Upper lobe of left lung (tissue), 6 donors: ENCODE results near the gene CCT5. TPM values are rescaled to one million over a fixed set of nuclear protein-coding genes. Genes with fewer than 3 reads are reported as not detected.
"Not testable (repeated sequence)": the region's sequence is repeated elsewhere in the genome, so short reads cannot be mapped to it uniquely, and the experiment has no call there.

ENCODE experiments used
- ATAC-seq, 2 donors: fragments of 200-7000 bp; cut with Tn5 transposase; one replicate each; pipeline ENCODE4 v1.9.1; 2022; ENCODE audit warnings: mild to moderate bottlenecking in 2 of 2, moderate library complexity in 2 of 2; ENCODE audit not compliant: low FRiP score in 2 of 2
- DNase-seq, 2 donors: peaks; one replicate each; pipeline ENCODE4 v3.0.0-alpha.2; 2019 to 2020
- H3K27ac ChIP-seq, 4 donors: fragments of 200-600 bp; sonication (generic); one replicate each; pipeline ENCODE4 v1.5.1; 2016 to 2019
- H3K27me3 ChIP-seq, 4 donors: fragments of 200-600 bp; sonication (generic); one replicate each; pipeline ENCODE4 v1.5.1; 2017 to 2019
- H3K36me3 ChIP-seq, 4 donors: fragments of 200-600 bp; sonication (generic); one replicate each; pipeline ENCODE4 v1.5.1; 2016 to 2019
- H3K4me1 ChIP-seq, 4 donors: fragments of 200-600 bp; sonication (generic); one replicate each; pipeline ENCODE4 v1.5.1; 2018 to 2019
- H3K4me3 ChIP-seq, 4 donors: fragments of 200-600 bp; sonication (generic); one replicate each; pipeline ENCODE4 v1.5.1; 2017 to 2019; ENCODE audit warnings: mild to moderate bottlenecking in 2 of 4, moderate library complexity in 1 of 4
- H3K9me3 ChIP-seq, 4 donors: fragments of 200-600 bp; sonication (generic); one replicate each; pipeline ENCODE4 v1.5.1; 2018 to 2019
- EP300 ChIP-seq, 4 donors: sonication (generic); formaldehyde crosslinking; IDR thresholded peaks; one replicate each; pipeline ENCODE4 v1.5.1; 2017; ENCODE audit warnings: antibody characterized with exemption in 4 of 4, control low read depth in 2 of 4
- POLR2A ChIP-seq, 4 donors: fragments of 450-650 bp; IDR thresholded peaks; one replicate each; pipeline ENCODE4 v1.5.1; 2016 to 2017; ENCODE audit warnings: antibody characterized with exemption in 4 of 4, mild to moderate bottlenecking in 2 of 4
- POLR2AphosphoS5 ChIP-seq, 2 donors: sonication (generic); formaldehyde crosslinking; IDR thresholded peaks; one replicate each; pipeline ENCODE4 v1.5.1; 2017; ENCODE audit warnings: antibody characterized with exemption in 2 of 2
- WGBS, 2 donors: methylation state at CpG; one replicate each; pipeline ENCODE4 v1.1.5; 2017 to 2018; 5-methylcytosine and 5-hydroxymethylcytosine counted together
- total RNA-seq, 6 donors: library from RNA; depleted of rRNA in 4 of 6; stranded (reverse); fragments of >200 nt in 4 of 6; gene quantifications; one replicate each; pipeline versions ENCODE4 v1.1.0 to v1.2.1, GENCODE V29; 2016 to 2021
- TF ChIP-seq, protein P1 (sequence below), 6 experiments: fragments of 450-650 bp in 4 of 6; fragments of 200-600 bp in 2 of 6; sonication (generic) in 2 of 6; IDR thresholded peaks; one replicate each; pipeline ENCODE4 v1.5.1; 2016 to 2019; ENCODE audit warnings: antibody characterized with exemption in 6 of 6
- donor health status: DM: no; HTN: no; CAD: no; lungs with moderate emphysema.
- donor health status: DM: no; HTN: yes; CAD: no; lungs with severe emphysema.

CCT5 gene
- total RNA-seq, 6 donors from 2014 or later = 33.5 to 191 (median 103) TPM

DNA sequence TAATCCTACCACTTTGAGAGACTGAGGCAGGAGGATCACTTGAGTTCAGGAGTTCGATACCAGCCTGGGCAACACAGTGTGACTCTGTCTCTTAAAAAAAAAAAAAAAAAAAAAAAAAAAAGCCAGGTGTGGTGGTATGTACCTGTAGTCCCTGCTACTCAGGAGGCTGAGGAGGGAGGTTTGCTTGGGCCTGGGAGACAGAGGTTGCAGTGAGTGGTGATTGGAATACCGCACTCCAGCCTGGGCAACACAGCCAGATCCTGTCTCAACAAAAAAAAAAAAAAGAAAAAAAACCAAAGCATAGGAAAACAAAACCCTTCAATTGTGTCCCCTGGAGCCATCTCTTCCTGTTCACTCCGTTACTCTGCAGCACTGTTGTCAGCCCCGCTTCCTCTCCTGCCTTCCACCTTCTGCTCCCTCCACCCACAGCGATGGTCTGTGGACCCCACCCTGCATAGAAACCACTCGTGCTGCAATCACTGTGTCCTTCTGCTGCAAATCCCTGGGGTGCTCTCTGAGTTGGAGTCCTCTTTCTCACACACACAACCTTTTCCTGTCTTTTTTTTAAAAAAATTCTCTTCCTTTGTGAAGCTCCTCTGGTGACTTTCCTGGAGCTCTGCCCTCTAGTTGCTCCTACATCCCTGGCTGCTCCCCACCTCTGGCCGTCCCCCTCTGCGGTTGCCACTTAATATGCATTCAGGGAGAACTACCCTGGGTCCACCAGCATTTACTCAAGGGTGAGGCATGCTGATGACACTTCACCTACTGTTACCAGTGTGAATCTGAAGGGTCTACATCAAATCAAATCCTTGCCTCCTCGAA is 22.2 kb downstream of the CCT5 start:
- no peak overlapping the region for H3K4me3 ChIP-seq
- H3K4me1 ChIP-seq = peaks cover 0 to 4% (median 0%) of the 10 kb centered on the region in 4 donors
- TF ChIP-seq POLR2AphosphoS5 (IDR thresholded peaks at IDR 0.05) = no peak
- TF ChIP-seq, protein P1, sequence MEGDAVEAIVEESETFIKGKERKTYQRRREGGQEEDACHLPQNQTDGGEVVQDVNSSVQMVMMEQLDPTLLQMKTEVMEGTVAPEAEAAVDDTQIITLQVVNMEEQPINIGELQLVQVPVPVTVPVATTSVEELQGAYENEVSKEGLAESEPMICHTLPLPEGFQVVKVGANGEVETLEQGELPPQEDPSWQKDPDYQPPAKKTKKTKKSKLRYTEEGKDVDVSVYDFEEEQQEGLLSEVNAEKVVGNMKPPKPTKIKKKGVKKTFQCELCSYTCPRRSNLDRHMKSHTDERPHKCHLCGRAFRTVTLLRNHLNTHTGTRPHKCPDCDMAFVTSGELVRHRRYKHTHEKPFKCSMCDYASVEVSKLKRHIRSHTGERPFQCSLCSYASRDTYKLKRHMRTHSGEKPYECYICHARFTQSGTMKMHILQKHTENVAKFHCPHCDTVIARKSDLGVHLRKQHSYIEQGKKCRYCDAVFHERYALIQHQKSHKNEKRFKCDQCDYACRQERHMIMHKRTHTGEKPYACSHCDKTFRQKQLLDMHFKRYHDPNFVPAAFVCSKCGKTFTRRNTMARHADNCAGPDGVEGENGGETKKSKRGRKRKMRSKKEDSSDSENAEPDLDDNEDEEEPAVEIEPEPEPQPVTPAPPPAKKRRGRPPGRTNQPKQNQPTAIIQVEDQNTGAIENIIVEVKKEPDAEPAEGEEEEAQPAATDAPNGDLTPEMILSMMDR (IDR thresholded peaks at IDR 0.05) = no peak
- TF ChIP-seq EP300 (IDR thresholded peaks at IDR 0.05) = no peak
- no peak for TF ChIP-seq POLR2A (IDR thresholded peaks at IDR 0.05)
- DNase-seq (no peak), ATAC-seq (no peak)
- H3K27me3 ChIP-seq = no peaks in the 10 kb centered on the region
- H3K9me3 ChIP-seq = no peaks in the 10 kb centered on the region
- WGBS, 2 donors = 67 to 73% methylated on average over 9 of the region's 9 CpGs
- no peak overlapping the region for H3K27ac ChIP-seq
- H3K36me3 ChIP-seq = no peaks in the 10 kb centered on the region

DNA sequence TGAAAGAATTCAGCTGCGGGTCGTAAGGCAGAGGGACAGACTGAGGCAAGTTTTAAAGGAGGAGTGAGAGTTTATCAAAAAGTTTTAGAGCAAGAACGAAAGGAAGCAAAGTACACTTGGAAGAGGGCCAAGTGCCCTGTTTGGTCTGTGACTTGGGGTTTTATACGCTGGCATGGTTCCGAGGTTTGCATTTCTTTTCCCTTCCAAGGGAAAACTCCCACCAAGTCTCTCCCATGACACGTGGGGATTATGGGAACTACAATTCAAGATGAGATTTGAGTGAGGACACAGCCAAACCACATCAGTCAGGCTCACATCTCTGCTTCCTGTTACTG is 22.8 kb downstream of the CCT5 start:
- not testable (repeated sequence) for H3K27me3 ChIP-seq, H3K4me1 ChIP-seq, H3K9me3 ChIP-seq, ATAC-seq, DNase-seq, H3K27ac ChIP-seq, H3K4me3 ChIP-seq, H3K36me3 ChIP-seq
- whole genome bisulfite sequencing, 2 donors = 68 to 69% methylated on average over 6 of the region's 6 CpGs

DNA sequence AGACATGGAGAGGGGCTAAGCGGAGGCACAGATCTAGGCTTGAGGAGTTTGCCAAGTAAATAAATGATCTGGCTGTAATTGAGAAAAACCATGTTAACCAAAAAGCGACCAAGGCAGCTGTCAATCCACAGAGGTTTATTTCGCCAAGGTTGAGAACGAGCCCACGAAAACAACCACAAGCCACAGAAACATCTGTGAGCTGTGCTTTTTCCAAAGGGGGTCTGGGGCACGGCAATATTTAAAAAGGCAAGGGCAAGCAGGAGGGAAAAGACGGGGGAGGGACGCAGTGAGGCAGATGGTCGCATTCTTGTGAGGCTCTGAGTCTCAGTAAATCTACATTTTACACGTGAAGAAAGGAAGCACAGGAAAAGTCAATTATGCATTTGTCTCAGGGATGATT is 25.4 kb downstream of the CCT5 start:
- WGBS, 2 donors = 61 to 78% methylated on average over 10 of the region's 10 CpGs
- ATAC-seq = no peak
- TF ChIP-seq, protein P1 (IDR thresholded peaks at IDR 0.05) = no peak
- no peak for TF ChIP-seq POLR2A (IDR thresholded peaks at IDR 0.05)
- TF ChIP-seq EP300 (IDR thresholded peaks at IDR 0.05) = no peak
- no peak for TF ChIP-seq POLR2AphosphoS5 (IDR thresholded peaks at IDR 0.05)
- no peaks in the 10 kb centered on the region for H3K27me3 ChIP-seq
- no peak overlapping the region for H3K4me3 ChIP-seq
- no peaks in the 10 kb centered on the region for H3K9me3 ChIP-seq
- no peak for DNase-seq
- no peak overlapping the region for H3K27ac ChIP-seq
- H3K4me1 ChIP-seq = no peaks in the 10 kb centered on the region
- no peaks in the 10 kb centered on the region for H3K36me3 ChIP-seq

DNA sequence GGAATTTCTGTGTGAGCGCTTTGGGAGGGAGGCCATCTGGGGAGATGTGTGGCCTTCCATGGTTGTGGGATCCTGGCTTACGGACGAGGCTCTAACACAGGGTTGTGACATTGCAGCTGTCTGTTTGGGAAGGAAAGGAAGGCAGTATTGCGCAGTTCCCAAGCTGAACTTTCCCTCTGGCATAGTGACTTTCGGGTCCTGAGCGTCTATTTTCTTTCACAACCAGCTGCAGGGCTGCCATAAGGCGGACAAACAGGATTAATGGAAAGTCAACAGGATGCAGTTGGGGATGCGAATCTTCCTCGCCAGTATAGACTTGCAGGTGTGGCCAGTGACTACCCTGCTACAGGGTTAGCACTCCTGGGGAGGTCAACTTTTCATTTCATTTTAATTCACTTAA is 25.9 kb downstream of the CCT5 start:
- no peak overlapping the region for H3K4me3 ChIP-seq
- peak; percentile 11 to 41 for ATAC-seq
- H3K9me3 ChIP-seq = no peaks in the 10 kb centered on the region
- no peaks in the 10 kb centered on the region for H3K27me3 ChIP-seq
- 70 to 86% methylated on average over 8 to 9 of the region's 9 CpGs for WGBS, 2 donors
- H3K36me3 ChIP-seq = no peaks in the 10 kb centered on the region
- H3K27ac ChIP-seq = no peak overlapping the region
- H3K4me1 ChIP-seq = no peaks in the 10 kb centered on the region
- TF ChIP-seq, protein P1 (IDR thresholded peaks at IDR 0.05) = no peak
- TF ChIP-seq POLR2AphosphoS5 (IDR thresholded peaks at IDR 0.05) (peak in 1 of 2 donors; percentile 30), POLR2A (IDR thresholded peaks at IDR 0.05) (no peak)
- no peak for DNase-seq

DNA sequence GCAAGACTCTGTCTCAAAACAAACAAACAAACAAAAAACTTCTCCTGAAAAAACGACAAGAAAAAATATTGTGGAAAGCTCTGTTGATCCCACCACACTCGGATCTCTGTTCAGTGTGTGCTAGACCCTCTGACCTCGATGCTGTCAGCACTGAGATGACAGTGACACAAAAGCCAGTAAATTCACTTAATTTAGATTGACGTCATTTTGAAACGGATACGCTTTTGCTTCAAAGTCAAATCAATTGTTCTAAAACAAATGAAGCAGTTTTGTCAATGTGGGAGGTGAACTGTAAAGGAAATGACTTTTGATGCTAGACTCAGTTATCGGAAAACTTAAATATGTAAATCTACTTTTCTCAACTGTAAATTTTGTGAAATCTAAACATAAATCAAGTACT is 26.6 kb downstream of the CCT5 start:
- no peaks in the 10 kb centered on the region for H3K9me3 ChIP-seq
- H3K27ac ChIP-seq = no peak overlapping the region
- DNase-seq (no peak), ATAC-seq (no peak)
- H3K4me1 ChIP-seq = no peaks in the 10 kb centered on the region
- no peaks in the 10 kb centered on the region for H3K36me3 ChIP-seq
- no peak overlapping the region for H3K4me3 ChIP-seq
- TF ChIP-seq POLR2AphosphoS5 (IDR thresholded peaks at IDR 0.05) (no peak), POLR2A (IDR thresholded peaks at IDR 0.05) (no peak), EP300 (IDR thresholded peaks at IDR 0.05) (no peak)
- TF ChIP-seq, protein P1 (IDR thresholded peaks at IDR 0.05) = no peak
- WGBS, 2 donors = 82 to 83% methylated on average over 7 of the region's 7 CpGs
- no peaks in the 10 kb centered on the region for H3K27me3 ChIP-seq
